Testis (tissue), 2 donors: ENCODE results near the gene HOXD1.

ENCODE experiments used
- CTCF ChIP-seq, 3 experiments: fragments of 450-650 bp in 2 of 3; fragments of 200-600 bp in 1 of 3; sonication (generic) in 1 of 3; IDR thresholded peaks; one replicate each; pipeline ENCODE4 v1.5.1; 2016 to 2019; ENCODE audit warnings: antibody characterized with exemption in 3 of 3, mild to moderate bottlenecking in 2 of 3, moderate library complexity in 1 of 3
- POLR2A ChIP-seq: fragments of 450-650 bp; IDR thresholded peaks from one replicate; pipeline ENCODE4 v1.6.1; 2017; ENCODE audit warnings: antibody characterized with exemption, mild to moderate bottlenecking, moderate library complexity

GRCh38 chr2:176186024-176186423 is 2.4 kb upstream of the HOXD1 start:
- TF ChIP-seq CTCF (IDR thresholded peaks at IDR 0.05), result no peak
- TF ChIP-seq POLR2A, result no peak
